NCI-H1436 treated with DMSO at 0.1 percent for 48 hours (cell line): ENCODE results near the gene NRG4.
"Not testable (repeated sequence)": the region's sequence is repeated elsewhere in the genome, so short reads cannot be mapped to it uniquely, and the experiment has no call there.

Experiments
- DNase-seq: peaks from one replicate; lab custom pipeline; 2025; lab: John Stamatoyannopoulos, UW

The NRG4 gene

DNA sequence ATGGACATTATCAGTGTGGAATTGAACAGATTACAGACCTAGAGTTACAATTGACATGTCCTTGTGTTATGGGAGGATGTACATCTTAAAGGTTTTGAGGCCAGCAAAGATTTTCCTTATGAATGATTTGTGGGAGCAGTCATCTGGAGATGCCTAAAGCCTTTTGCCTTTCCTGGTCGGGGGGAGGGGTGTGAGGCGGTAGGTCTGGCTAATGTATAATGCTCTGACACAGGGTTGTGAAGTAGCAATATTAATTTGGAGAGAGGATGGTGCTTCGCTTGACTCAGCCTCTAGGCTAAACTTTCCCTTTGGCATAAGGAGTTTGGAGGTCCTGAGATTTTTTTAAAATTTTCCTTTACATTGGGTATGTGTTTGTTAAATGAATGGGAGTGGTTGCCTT is 85.3 kb downstream of the NRG4 start:
- no peak for DNase-seq

DNA sequence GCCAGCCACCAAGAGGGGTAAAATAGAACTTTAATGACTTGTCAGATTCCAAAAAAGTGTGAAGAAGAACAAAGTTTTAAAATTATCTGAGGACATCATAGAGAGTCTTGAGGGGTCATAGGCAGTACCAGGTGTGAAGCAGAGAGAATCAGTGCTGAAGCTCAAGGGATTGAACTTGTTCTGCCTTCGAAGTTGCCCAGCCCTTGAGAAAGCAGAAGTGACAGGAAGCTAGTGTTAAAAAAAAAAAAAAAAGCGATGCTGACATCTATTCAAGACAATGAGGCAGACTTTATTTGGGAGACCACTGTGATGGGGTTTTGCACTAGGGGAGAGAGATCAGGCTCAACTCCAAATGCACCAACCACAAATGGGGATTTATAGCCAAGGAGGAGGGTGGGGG is 86.8 kb downstream of the NRG4 start:
- no peak for DNase-seq

DNA sequence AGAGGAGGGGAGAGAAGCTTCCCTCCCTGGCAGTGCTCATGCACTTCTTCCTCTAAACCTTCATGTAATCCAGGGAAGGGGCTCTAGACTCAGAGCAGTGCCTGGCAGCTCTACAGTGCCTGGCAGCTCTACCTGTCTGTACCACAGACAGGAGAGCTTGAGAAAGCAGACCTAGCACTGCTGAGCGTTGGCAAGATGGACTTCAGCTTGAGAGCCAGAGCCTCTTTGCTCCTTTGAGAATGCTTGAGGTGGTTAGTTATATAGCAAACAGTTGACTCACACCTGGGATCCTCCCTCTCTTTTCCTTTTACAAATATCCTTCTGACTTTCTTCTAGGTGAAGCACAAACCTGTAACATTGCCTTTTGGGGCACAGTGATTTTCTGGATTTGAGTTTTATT is 87.6 kb downstream of the NRG4 start:
- no peak for DNase-seq

DNA sequence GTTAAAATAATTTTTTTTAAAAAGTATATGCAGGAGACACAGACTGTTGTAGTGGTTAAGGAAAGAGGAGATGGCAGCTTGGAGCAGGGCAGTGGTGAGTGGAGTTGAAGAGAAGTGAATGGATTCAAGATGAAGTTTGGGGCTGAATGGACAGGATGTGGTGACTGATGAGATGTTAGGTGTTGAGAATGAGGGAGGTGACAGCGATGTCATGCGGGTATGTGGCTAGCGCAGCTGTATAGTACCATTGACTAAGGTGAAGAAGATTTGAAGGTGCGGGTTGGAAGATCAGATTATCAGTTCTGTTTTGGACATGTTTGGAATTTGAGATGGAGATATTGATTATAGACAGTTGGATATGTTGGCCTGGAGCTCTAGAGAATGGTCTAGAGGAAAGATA is 88.5 kb downstream of the NRG4 start:
- DNase-seq = no peak

DNA sequence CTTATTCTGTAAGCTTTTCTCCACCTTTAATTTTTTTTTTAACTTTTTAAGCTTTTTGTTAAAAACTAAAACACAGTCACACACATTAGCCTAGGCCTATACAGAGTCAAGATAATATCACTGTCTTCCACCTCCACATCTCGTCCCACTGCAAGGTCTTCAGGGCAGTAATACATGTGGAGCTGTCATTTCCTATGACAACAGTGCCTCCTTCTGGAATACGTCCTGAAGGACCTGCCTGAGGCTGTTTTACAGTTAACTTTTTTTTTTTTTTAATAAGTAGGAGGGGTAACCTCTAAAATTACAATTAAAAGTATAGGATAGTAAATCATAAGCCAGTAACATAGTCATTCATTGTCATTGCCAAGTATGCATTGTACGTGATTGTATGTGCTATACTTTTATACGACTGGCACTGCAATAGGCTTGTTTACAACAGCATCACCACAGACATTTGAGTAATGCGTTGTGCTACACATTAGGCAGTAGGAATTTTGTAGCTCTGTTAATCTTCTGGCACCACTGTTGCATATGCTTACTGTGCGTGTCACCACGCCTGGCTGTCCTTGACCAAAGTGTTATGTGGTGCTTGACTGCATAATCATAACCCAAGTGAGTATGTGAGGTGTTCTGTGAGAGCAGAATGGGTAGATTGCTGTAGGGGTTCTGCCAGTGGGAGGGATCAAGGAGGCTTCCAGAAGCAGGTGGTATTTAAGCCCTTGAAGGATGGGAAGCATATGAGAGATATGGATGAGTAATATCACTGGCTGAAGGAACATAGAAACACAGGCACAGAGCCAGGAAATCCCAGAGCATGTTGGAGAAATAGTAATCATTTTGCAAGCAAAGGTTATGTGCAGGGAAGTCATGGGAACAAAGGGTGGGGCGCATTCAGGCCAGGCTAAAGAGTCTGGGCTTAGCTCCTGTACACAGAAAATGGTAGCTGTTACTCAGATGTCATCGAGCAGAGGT is 90.2 kb downstream of the NRG4 start:
- DNase-seq = no peak

DNA sequence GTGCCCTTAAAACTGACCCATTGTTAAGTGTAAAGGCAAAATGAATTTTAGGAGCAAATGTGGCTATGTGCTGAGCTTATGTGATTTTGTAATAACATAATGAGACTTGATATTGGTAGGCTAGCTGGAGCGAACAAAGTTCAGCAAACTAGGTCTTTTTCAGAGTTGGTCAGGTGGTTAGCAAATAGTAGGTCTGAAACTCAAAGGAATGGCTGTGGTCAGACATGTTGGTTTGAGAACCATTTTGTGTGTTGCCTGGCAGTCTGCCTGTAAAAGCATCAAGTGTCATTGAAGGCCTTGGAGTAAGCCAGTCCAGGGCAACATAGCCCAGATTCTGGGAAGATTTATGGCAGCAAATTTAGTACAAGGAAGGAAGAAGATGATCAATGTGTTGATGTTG is 92.1 kb downstream of the NRG4 start:
- DNase-seq = no peak

DNA sequence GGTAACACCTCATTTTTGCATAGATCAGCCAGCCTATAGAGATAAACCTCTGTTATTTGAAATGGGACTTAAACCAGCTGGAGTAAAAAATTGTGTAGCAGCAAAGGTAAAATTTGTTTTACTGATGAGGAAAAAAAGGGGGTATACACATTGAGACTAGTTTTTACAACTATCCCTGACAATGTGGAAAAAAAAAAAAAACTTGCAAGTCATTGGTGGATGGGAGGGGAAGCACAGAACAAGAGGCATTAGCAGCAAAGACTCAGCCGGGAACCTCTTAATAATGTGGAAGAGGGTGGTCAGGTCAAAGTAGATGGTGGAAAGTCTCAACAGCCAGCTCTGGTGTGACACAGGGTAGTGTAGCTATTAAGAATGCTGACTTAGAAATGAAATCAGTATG is 94.1 kb downstream of the NRG4 start:
- no peak for DNase-seq

DNA sequence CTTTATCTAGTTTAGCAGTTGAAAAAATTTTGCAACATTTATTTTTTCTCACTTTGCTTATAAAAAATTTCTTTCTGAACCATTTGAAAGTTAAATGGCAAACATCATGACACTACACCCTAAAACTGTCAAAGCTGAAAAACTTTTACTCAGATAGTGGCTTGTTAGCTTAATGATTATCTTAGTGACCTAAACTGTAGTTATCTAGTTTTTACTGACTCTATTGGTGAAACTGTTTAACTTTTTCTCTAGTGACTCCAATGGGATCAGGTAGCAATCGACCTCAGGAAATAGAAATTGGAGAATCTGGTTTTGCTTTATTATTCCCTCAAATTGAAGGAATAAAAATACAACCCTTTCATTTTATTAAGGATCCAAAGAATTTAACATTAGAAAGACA is 95.2 kb downstream of the NRG4 start:
- DNase-seq = no peak

DNA sequence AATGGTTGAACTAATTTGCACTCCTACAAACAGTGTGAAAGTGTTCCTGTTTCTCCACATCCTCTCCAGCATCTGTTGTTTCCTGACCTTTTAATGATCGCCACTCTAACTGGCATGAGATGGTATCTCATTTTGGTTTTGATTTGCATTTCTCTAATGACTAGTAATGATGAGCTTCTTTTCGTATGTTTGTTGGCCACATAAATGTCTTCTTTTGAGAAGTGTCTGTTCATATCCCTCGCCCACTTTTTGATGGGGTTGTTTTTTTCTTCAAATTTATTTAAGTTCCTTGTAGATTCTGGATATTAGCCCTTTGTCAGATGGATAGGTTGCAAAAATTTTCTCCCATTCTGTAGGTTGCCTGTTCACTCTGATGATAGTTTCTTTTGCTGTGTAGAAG is 101.9 kb downstream of the NRG4 start:
- not testable (repeated sequence) for DNase-seq

DNA sequence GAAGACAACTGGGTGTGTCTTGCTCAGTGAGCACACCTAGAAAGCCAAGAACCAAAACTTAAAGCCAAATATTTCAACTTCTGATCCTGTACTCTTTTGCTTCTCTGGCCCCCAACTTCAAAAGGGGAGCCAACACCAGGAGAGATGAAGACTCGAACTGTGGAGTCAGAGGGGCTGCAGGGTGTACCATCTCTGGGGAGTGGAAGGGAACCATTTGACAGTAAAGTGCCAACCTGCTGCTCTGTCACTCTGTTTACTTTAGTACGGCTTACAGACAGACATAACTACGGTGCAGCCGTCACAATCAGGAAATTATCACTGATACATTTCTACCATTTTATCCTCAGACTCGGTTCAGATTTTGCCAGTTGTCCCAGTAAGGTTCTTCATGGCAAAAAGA is 107.0 kb downstream of the NRG4 start:
- no peak for DNase-seq

DNA sequence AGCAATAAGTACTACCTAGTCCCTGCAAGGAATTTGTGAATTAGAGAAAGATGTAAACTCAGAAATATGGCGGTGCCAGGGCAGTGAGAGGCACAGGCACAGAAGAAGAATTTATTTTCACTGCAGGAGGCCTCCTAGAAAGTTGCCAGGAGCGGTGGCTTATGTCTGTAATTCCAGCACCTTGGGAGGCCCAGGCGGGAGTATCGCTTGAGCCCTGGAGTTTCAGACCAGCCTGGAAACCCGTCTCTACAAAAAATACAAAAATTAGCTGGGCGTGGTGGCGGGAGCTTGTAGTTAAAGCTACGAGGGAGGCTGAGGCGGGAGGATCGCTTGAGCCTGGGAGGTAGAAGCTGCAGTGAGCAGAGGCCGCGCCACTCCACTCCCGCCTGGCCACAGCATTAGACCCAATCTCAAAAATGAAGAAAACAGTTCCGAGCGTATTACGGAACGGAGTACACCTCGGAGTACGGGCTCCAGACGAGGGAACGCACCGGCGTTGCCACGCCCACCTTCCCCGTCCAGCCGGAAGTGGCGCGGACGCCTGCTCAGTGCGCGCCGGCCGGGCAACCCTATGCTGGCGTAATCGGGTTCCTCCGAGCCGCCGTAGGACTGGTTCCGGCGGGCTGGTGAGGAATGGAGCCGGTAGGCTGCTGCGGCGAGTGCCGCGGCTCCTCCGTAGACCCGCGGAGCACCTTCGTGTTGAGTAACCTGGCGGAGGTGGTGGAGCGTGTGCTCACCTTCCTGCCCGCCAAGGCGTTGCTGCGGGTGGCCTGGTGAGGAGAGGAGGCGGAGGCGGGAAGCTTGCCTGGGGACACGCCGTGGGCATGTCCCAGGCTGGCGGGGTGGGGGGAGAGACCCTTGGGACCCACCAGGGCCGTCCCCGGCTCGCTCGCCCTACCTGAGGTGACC is 108.6 kb downstream of the NRG4 start, which contains the start of gene FBXO22:
Gene FBXO22 (plus strand): TSS at position 548 of the 909 bp plus-strand sequence. CDS start 86 bp downstream, at position 634.
- peak; percentile 52 for DNase-seq

DNA sequence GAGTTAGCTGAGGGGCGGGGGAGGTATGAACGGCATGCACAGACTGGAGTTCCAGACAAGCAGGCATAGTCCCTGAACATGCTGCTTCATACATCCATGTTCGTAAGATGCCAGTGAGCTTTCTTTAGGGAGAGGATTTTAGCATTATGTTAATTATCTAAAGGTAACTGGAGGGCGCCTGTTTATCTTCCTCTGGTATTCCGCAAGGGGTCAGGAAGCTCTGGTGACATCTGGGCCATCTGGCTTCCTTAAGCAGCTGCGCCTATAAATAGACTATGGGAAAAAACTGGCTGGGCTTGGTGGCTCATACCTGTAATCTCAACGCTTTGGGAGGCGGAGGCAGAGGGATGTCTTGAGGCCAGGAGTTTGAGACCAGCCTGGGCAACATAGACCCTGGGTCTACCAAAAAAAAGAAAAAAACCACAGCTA is 110.1 kb downstream of the NRG4 start:
- no peak for DNase-seq

DNA sequence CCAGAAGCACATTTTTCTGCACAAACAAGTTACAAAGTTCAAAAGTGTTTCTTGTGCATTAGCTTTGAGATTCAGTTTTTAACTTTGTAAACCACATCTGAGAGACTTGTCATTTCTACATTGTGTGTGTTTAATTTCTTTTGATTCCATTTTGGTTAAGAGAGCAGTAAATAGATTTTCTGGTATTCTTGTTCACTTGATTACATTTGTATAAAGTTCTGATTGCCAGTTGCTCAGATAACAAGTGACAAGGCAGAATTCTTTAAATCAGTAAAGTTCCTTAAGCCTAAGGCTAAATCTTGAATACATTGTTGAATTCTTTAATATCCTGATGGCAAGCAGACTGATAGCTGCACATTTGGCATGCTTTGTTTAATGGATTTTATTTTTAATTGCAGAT is 111.6 kb downstream of the NRG4 start:
- no peak for DNase-seq

DNA sequence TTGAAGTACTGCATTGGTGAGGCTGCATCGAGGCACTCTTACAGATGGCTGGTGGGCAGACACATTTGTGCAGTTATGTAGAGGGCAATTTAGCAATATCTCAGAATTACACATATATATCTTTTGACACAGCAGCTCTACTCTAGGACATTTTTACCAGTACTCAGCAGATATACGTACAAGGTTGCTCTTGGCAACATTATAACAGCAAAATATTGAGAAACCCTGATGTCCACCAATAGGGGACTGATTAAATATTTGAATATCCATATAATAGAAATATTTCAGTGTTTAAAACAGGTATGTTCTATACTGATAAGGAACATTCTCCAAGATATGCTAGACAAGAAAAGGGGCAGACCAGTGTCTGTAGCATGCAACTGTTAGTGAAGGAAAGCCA is 116.5 kb downstream of the NRG4 start:
- no peak for DNase-seq

DNA sequence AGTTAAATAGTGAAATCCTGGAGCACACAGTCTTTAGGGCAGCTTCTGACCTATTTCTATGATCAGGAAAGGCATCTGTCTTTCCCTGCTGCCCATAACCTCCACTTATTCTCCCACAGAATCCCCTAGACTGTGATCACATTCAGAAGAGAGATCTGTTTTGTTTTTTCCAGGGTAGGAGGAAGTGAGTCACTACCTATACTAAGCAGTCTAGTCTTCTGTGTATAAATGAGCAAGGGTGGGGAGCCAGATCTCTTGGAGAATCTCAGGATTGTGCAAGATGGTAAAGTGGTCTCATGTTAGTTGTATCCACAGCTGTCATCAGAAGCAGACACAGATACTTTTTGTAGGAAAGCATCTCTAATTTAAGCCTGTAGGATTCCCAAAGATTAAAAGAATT is 120.3 kb downstream of the NRG4 start:
- no peak for DNase-seq
